DMS53 (cell line): Measurements from ENCODE around the gene CAP1.
A peak's percentile ranks its signal among the peaks of the same experiment; 100 is the strongest.
"Not testable (repeated sequence)": the region's sequence is repeated elsewhere in the genome, so short reads cannot be mapped to it uniquely, and the experiment has no call there.

ENCODE experiments used
- DNase-seq: peaks from one replicate; lab custom pipeline; 2025; lab: John Stamatoyannopoulos, UW

Gene CAP1

DNA sequence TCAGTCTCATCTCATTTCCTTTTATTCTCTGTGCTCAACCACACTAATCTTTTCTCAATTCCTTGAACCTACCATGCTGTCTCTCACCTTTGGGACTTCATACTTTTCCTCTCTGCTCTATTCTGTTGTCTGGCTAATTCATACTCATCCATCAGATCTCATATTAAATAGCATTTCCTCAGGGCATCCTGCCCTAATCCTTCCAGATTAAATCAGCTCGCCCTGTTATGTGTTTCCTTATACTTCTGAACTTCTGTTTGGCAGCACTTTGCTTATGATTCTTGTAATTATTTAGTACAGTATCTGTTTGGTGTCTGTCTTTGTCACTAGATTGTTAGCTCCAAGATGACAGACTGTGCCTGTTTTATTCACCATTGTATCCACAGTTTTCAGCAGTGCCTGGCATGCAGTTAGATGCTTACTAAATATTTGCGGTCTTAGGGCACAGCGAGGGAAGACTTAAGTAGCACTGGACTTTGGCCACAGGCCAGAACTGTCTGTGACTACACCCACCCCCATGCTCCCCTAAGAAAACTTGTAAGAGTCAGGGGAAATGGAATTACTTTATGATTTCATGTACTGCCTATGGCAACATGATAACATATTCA is 9.9 kb upstream of the CAP1 start:
- no peak for DNase-seq

DNA sequence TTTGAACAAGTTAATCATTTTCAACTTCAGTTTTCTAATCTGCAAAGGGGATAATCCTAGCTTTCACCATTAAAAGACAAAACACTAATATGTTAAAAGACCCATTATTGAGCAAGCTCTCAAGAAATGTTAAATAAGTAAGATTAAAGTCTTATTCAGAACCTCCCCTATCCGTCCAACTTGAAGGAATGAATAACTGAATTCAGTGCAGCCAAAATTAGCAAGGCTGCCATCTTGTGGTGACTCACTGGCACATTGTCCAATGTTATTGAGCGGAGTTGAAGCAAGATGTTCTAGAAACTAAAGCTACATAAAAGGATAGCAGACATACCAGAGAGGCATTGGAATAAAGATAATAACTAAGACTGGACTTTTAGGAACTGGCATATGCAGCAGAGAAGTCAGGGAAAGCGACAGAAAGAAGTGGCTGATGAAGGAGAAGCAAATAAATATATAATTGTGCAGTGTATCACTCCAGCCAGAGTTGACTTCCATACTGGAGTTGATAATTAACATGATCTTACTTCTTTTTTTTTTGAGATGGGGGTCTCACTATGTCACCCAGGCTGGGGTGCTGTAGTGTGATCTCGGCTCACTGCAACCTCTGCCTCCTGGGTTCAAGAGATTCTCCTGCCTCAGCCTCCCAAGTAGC is 8.2 kb upstream of the CAP1 start:
- DNase-seq: peak; percentile 75

DNA sequence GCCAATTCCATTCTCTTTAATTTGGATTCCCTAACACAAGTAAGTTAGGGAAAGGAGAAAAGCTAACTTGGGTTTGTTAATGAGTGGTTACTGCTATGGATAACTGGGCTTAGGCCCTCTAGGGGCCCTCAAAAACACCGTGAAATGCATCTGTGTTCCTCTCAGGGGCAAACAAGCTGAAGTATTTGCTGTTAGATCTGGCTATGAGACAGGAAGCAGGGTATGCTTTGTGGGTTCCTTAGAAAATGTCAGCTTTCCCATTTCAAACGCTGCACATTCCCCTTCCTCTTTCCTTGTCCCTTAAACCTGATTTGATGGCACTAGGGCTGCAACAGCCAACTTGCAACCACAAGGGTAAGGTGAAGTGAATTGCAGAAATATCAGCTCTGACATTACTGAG is 5.7 kb upstream of the CAP1 start:
- no peak for DNase-seq

DNA sequence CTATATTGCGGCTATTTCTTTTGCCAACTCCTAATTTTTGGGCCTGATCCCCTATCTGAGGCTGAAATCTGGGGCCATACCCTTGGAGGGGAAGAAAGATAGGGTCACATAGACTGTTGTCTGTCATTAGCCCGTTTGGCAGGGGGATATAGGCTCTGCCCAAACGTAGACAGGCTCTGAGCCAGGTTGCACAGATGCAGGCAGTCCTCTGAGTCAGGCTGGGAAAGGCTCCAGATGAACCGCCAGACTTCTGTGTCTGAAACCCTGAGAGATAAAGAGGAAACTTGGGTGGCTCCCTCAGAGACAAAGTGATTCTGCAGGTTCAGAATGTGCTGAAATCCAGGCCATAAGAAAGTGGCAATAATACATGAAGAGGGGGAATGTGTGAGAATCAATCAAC is 4.0 kb upstream of the CAP1 start:
- no peak for DNase-seq

DNA sequence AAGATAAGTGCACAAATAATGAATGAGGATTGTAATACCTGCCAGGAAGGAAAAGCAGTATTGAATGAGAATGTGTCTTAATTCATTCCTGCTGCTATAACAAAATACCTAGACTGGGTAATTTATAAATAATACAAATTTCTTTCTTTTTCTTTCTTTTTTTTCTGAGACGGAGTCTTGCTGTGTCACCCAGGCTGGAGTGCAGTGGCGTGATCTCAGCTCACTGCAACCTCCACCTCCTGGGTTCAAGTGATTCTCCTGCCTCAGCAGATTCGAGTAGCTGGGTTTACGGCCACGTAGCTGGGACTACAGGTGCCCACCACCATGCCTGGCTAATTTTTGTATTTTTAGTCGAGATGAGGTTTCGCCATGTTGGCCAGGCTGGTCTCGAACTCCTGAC is 3.3 kb upstream of the CAP1 start:
- DNase-seq: not testable (repeated sequence)

DNA sequence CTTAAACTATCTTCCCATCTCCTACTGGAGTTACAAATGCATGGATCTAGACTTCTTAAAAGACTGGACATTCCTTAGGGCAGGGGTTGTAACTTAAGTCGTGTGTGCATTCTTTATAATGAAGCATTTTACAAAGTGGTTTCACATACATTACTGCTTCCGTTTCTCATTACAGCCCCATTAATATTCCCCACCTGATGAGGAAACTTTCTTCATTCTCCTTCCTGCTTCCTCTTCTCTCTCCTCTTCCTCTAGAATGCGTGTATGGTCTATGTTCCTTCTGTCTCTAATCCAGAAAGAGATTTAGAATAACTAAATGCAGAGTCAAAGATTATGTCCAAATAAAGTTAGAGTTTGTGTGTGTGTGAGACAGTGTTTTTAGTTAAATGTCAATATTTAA is 1.8 kb upstream of the CAP1 start:
- no peak for DNase-seq

DNA sequence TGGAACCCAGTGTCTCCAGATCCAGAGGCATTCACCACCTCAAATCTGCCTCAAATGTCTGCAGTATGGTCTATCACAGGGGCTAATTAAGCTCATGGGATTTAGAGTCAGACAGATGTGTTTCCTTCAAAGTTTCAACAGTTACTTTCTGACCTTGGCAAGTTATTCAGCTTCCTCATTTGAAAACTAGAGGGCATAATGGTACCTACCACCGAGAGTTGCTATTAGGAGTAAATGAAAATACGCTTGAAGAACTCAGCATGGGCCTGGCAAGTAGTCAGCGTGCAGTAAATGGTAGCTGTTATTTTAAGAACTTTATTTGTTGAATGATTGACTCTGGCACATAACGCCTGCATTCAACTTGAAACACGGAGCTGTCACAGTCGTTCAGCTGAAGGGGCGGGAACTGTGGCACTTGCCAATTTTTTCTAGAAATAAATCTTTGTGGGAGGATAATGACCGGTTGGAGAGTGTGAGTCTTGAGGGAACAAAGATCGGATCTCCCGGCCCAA is 1.2 kb upstream of the CAP1 start:
- no peak for DNase-seq

DNA sequence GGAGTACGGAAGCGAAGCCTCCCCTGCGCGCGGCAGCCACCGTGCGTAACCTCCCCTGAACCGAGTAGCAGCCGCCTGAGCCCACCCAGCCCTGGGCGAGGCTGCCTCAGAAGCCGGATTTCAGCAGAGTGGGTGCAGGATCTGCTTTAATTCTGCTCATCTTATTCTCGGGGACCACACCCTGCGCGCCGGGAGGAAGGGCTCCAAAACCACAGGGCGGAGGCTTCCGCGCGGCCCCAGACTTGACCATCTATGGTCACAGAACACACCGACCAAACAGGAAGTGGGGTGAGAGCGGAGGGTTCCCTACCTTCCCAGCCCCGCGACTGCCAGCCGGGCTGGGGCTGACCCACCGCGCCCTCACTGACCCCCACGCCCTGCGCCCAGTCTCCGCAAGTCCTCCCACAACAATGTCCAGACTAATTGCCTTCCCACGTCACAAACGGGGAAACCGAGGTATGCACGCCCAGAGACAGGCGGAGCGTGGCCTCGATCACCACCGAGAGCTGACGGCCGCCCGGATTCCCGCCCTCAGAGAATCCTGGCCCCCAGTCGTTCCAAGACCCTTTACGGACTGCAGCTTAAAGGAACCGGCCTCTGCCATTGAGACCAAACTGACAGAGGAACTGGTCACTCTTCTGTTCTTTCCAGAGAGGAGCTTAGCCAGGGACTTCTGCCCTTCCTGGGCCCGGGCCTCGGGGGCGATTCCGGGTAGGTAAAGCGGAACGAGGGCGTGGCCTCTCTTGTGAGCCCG is 595 bp upstream of the CAP1 start:
- DNase-seq: peak; percentile 88

DNA sequence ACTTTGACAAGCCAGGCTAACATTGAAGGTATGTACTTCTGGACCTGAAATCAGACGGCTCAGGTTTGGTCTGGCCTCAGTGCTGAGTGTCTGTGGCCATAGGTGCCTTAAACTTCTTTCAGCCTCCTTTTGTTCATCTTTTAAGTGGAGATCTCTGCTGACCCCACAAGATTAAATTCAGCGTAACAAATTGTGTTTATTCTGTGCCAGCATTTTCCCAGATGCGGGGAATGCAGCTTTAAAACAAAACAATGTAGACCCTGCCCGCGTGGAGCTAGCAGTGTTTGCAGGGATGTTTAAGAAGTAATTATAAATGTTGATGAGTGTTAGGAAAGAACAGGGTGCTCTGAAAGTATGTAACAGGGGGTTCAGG is 923 bp downstream of the CAP1 start:
- DNase-seq: peak; percentile 40

DNA sequence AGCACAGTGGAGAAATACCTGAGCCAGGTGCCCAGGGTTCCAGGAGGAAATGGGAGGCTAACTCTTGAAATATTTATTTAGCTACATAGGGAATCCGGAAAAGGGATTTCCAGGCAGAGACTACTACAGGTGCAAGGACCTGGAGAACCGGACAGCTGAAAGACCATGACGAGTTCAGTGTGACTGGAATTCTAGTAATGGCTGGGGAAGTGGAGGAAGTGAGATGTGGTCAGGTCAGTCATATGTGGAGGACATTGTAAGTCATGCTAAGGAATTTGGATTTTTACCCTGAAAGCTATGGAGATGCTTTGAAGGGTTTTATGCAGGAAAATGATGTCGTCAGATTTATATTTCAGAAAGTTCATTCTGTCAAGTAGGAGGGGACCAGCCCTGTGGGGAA is 1.8 kb downstream of the CAP1 start:
- peak; percentile 11 for DNase-seq

DNA sequence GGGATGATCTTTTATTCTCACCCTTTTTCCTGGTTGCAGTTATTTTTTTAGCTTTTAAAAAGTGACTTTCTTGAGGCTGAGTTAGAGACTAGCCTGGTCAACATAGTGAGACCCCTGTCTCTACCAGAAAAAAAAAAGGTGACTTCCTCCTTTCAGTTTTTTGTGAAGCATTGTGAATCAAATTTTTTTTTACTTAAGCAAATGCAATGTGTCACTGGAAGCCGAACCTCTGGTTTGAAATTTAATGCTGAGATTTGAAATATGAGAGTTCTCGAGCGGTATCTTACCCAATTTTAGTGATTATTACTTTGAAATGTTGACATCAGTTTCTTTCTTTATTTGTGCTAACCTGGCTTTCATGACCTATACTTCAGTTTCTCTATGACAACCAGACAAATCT is 3.6 kb downstream of the CAP1 start:
- DNase-seq: no peak

DNA sequence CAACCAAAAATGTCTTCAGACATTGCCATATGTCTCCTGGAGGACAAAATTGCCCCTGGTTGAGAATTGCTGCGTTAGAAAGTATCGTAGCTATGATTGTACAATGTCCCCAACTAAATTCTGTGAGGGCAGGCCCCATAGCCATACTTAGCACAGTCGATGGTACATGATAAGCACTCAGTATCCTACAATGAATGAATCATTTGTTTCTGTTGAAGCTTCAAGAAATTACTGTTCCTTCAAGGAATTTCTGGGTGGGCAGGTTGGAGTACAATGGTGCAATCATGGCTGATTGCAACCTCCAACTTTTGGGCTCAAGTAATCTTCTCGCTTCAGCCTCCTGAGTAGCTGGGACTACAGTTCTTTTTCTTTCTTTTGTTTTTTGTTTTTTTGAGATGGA is 4.7 kb downstream of the CAP1 start:
- DNase-seq: no peak

DNA sequence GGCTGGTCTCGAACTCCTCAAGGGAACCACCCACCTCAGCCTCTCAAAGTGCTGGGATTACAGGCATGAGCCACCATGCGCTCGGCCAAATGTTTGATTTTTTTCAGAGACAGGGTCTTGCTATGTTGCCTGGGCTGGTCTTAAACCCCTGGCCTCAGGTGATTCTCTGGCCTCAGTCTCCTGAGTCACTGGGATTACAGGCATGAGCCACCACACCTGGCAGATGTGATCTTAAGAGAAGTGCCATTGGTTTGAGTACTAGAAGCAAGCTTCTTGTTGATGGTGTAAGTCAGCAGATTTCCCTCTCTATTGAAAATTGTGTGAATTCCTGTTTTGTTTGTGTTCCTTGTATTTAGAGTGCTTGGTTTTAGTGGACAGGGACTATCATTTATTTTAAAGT is 5.2 kb downstream of the CAP1 start:
- no peak for DNase-seq

DNA sequence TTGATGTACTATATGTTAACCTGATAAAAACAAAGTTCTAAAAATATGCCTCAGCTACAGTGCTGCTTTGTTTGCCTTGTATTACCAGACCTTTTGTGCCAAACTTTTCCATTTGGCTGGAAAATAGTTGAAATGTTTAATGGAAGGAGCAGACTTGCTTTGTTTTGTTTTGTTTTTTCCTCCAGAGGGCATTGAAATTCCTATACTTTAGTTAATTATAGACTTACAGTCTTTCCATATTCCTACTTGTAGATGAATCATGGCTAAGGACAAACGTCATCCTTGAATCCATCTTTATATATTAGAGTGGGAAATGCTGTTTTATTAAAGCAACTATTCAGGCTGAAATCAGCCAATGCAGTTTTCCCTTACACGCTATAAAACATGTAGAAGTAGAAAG is 6.7 kb downstream of the CAP1 start:
- DNase-seq: no peak

DNA sequence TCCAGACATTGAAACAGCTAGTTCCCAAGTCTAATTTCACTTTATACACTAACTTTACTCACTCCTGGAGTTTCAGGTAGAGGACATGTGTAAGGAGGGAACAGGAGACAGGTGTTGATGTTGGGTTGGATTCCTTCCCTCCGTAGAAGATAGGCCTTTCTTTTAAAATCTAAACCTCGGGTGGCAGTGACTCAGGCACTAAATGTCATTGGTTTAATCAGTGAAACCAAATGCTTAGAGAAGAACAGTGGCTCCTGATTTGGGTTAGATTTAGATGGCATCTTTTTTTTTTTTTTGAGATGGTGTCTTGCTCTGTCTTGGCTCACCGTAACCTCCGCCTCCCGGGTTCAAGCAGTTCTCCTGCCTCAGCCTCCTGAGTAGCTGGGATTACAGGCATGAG is 7.2 kb downstream of the CAP1 start:
- no peak for DNase-seq

DNA sequence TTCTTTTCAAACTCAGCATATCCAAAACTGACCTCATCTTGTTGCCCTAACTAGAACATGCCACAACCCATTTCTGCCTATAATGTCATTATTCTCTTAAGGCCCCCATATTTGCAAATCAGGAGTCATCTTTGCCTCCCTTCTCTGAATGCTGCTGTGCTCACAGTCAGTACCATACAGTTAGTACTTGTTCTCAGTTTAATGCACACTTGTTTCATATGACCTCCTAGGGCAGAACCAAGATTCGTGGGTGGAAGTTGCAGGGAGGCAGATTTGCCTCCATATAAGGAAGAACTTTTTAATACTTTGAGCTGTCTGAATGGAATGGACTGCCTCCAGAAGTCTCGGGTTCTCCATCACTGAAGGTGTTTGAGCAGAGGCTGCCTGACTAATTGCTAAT is 9.2 kb downstream of the CAP1 start:
- no peak for DNase-seq

DNA sequence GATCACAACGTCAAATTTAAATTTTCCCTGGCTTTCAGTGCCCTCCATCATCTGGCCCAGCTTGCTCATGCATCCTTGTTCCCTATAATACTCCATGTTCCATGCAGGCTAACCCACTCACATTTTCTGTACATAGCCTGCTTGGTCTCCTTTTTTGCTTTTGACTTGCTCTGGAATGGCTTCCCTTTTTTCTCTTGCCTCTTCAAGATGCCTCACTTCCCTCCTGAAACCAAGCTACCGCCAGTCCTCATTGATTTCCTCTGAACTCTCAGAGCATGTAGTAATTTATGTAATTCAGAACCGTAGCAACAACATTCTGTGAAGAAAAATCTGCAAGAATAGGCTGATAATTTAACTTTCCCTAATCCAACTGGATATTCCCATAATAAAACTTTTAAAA is 10.3 kb downstream of the CAP1 start:
- DNase-seq: no peak

DNA sequence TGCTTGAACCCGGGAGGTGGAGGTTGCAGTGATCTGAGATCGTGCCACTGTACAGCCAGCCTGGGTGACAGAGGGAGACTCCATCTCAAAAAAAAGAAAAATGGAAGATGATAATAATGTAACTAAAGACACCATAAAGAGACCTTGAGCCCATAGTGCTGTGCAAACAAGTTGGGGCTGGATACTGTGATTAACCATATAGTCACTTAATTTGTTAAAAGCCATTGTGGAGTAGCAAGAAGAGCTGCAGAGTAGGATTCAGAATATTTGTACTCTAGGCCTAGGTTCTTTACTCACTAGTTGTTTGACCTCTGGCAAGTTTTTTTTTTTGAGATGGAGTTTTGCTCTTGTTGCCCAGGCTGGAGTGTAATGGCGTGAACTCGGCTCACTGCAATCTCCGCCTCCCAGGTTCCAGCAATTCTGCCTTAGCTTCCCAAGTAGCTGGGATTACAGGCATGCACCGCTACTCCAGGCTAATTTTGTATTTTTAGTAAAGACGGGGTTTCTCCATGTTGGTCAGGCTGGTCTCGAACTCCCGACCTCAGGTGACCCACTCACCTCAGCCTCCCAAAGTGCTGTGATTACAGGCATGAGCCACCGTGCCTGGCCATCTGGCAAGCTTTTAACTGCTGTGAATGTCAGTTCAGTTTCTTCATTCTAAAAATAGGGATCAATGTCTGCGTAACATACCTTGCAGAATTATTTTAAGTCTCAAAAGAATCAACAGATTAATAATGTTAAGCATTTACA is 12.8 kb downstream of the CAP1 start:
- no peak for DNase-seq

DNA sequence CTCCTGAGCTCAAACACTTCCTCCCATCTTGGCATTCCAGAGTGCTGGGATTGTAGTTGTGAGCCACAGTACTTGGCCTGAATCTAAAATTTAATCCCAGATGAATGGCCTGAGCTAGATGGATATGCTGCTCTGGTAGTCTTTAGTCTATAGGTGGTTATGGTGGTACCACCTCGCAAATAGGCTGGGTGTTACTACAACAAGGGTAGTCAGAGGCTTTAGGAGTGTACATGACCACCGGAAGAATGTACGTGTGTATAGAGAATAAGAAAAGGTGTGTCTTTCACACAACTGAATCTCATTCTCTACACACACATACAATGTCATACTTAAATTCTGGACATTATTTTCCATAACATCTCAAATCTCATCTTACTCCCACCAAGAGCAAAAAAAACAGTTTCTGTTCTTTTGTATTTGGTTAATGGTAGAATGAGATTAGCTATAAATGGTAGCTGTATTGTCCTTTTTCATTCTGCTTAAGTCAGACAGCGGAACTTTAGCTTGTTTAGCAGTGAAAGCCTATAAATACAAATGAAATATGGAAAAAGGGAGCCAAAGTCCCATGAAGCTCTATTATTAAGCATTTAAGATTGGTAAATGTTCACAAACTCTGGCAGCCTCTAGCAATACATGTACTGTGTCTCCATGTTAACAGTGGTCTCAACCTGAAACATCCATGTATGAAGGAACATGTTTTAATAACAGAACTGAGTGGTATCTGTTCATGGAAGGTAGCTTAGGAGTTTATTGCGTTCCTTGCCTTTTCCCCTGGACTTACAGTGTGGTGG is 16.2 kb downstream of the CAP1 start:
- no peak for DNase-seq

DNA sequence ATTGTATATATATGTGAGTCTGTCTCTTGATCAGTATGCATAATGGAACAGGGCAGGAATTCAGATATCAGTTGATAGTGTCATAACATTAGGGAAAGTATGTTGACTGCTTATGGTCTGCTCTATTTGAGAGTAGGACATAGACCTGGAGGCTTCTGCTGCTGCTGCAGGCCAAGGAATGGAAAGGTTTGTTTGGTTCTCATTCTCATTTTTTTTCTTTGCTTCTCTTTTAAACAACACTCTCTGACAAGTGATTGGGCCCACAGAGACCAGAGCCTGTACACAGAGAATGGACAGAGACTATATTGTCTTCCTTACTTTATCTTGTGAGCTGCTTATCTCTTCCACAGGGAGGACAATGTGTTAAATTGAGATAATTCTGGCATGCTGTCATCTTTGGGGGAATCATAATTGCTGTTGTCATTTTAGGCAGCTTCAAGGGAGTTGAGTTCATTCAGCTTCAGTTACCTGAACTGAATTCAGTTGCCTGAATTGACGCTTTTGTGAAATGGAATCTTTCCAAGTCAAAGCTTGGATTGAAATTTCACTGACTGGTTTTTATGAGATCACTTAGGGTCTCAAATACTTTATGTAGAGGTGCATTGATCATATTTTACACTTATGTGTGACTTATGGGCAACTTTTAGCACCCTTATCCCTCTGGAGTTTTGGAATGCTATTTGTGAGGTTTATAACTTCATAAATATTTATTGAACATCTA is 16.9 kb downstream of the CAP1 start:
- DNase-seq: no peak

DNA sequence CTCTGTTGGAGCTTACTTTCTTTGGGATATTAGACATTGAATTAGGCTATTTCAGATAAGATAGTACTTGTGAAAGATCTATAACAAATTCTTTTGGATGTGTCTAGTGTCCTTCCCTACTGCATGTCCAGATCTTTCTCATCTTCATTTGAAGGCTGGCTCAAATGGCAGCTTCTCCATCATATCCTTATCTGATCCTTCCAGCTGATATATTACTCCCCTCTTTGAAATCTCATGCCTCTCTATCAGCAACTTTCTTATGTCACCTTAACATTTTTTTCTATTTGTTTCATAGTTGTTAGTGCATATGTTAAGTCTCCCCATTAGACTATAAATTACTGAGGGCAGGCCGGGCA is 17.5 kb downstream of the CAP1 start:
- no peak for DNase-seq
